Effector memory CD8-positive, alpha-beta T cell (primary cell): ENCODE data around the gene AFF3.

Experiments
- ATAC-seq: fragments of 150-1000 bp; cut with Tn5 transposase; replicated peaks from 2 replicates; pipeline ENCODE4 v1.10.0; 2021; ENCODE audit warnings: mild to moderate bottlenecking, moderate library complexity
- DNase-seq, 3 experiments: peaks; one replicate each; pipeline ENCODE4 v3.0.0; 2021
- H3K27ac Mint-ChIP-seq, 2 donors: one replicate each; pipeline ENCODE4 v1.8.0; 2022; ENCODE audit warnings: mild to moderate bottlenecking in 2 of 2, mixed read lengths in 2 of 2, moderate library complexity in 2 of 2
- H3K27me3 Mint-ChIP-seq, 2 donors: one replicate each; pipeline ENCODE4 v1.8.0; 2022; ENCODE audit warnings: mixed read lengths in 2 of 2
- H3K36me3 Mint-ChIP-seq: one replicate; pipeline ENCODE4 v1.8.0; 2022; ENCODE audit warnings: mild to moderate bottlenecking, moderate library complexity, mixed read lengths; ENCODE audit not compliant: insufficient read depth
- H3K4me1 Mint-ChIP-seq, 2 donors: one replicate each; pipeline ENCODE4 v1.8.0; 2022; ENCODE audit warnings: low read depth in 2 of 2, mixed read lengths in 2 of 2
- H3K4me3 Mint-ChIP-seq, 2 donors: one replicate each; pipeline ENCODE4 v1.8.0; 2022; ENCODE audit warnings: mild to moderate bottlenecking in 2 of 2, mixed read lengths in 2 of 2, moderate library complexity in 2 of 2
- H3K9me3 Mint-ChIP-seq, 2 donors: one replicate each; pipeline ENCODE4 v1.8.0; 2022; ENCODE audit warnings: mixed read lengths in 2 of 2

AFF3 gene

DNA sequence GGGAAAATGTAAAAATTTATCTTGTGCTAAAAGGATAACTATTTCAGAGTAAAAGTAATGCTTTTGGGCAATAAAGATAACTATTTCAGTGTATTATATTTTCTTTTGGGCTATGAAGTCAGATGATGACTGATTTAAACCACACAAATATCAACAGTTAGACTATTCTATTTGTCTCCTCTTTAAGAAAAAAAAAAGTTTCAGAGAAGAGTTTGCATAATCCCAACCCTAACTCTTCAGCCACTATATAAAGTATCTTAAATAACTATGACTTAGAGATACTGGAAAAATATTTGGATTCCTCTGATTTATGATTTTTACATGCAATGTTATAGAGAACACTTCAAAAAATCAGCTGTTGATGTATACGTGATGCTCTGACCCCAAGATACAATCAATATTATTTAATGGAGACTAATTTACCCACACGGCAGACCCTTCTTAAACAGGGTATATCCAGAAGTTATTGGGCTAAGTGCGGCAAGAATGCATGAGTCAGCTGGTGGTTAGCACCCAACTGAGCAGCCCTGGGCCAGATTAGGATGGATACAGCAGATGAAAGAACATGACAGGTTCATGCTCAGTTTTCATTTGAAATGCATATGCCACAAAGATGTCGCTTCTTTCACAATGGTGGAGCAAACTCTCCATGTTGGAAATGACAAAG lies 279.0 kb downstream of the AFF3 start:
- Mint-ChIP-seq H3K27me3 (peaks cover 0 to 8% of the 10 kb centered on the region in 2 donors), H3K4me3 (no peak overlapping the region), H3K27ac (no peak overlapping the region), H3K36me3 (no peaks in the 10 kb centered on the region), H3K9me3 (no peaks in the 10 kb centered on the region), H3K4me1 (no peaks in the 10 kb centered on the region)
- DNase-seq = no peak
- ATAC-seq = no peak

DNA sequence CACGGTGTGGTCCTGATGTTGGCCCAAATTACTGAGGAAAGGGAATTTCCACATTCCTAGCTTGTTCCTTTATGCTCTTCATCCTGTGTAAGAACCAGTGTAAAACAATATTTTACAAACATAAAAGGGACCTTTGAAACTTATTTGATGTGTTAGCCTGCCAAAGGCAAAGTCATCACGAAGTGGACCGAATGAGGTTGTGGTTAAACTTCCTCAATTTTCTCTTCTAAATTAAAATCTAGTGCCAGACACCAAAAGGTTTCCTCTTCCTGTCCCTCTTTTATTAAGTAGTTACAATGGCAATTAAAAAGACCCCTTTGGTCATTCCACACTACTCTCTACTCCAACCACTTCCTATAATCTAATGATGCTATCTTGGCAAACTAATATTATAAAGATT lies 279.8 kb downstream of the AFF3 start:
- Mint-ChIP-seq H3K36me3 (no peaks in the 10 kb centered on the region), H3K9me3 (no peaks in the 10 kb centered on the region), H3K27me3 (peaks cover 0 to 16% of the 10 kb centered on the region in 2 donors), H3K27ac (no peak overlapping the region), H3K4me3 (no peak overlapping the region), H3K4me1 (no peaks in the 10 kb centered on the region)
- DNase-seq (no peak), ATAC-seq (no peak)

DNA sequence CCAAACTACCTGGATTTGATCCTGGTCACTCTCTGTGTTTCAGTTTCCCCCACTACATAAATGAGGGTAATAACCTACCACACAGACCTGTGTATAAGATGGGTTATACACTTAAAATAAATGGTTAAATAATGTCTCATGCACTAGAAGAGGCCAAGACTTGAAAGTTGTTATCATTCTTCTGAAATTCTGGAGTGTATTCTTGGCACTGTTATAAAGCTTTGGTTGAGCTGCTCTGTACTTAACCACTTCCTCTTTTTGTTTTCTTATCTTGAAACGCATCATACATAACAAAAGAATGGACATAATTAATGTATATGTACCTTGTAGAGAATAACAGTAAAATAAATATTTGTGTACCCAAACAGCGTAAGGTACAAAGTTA lies 281.0 kb downstream of the AFF3 start:
- no peak for DNase-seq
- no peaks in the 10 kb centered on the region for H3K9me3 Mint-ChIP-seq
- no peak overlapping the region for H3K4me3 Mint-ChIP-seq
- no peak overlapping the region for H3K27ac Mint-ChIP-seq
- no peaks in the 10 kb centered on the region for H3K36me3 Mint-ChIP-seq
- H3K4me1 Mint-ChIP-seq = no peaks in the 10 kb centered on the region
- ATAC-seq = no peak
- H3K27me3 Mint-ChIP-seq = peaks cover 0 to 16% of the 10 kb centered on the region in 2 donors

DNA sequence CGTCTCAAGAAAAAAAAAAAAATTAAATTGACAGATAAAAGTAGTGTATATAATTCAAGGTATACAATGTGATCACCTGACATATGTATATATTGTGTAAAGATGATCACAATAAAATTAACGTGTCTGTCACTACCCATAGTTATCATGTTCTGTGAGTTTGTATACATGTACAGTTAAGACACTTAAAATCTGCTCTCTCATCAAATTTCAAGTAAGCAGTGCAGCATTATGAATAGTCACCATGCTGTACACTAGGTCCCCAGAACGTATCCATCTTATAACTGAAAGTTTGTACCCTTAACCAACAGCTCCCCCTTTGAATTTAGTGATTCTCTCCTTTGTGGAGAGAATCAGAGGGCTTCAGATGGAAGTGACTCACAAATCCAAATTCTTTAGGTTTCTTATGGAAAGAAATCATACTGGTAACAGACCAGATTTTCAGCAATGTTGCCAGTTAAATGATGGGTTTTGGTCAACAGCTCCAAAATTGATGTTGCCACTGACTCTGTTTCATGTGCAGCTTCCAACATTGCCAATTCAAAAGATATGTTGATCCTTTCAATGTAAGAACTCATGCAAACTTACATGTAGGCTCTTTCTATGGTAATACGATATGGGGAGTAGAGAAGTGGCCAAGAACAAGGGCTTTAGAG lies 281.5 kb downstream of the AFF3 start:
- Mint-ChIP-seq H3K9me3 (no peaks in the 10 kb centered on the region), H3K27ac (no peak overlapping the region), H3K4me3 (no peak overlapping the region), H3K4me1 (no peaks in the 10 kb centered on the region), H3K27me3 (peaks cover 0 to 16% of the 10 kb centered on the region in 2 donors), H3K36me3 (no peaks in the 10 kb centered on the region)
- ATAC-seq = no peak
- no peak for DNase-seq

DNA sequence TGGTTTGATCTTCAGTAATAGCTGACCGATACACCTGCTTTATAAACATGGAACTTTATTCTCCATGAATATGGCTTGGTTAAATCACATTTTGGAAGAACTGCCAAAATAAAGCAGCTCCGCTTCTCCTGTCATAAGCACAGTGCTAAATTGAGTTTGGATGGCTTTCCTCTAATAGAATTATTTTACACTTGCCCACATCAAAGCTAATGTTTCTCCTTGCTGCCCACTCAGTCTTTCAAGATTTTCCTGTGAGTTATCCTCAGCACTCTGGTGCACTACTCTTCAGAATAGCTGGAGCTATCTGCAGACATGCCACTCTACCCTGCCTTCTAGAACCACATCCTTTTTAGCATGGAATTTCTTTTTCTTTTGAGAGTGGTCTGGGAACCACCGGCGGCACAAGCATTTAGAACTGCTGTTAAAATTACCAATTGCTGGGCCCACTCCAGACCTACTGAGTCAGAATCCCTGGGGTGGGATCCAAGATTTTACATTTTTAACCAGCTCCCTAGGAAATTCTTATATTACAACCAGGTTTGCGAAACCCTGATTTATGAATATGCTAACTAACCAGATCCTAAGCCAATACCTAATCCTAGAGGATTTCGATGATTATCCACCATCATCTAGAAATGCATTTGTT lies 283.3 kb downstream of the AFF3 start:
- Mint-ChIP-seq H3K4me1 (no peaks in the 10 kb centered on the region), H3K9me3 (no peaks in the 10 kb centered on the region), H3K27ac (no peak overlapping the region), H3K27me3 (peaks cover 0 to 10% of the 10 kb centered on the region in 2 donors), H3K36me3 (no peaks in the 10 kb centered on the region), H3K4me3 (no peak overlapping the region)
- DNase-seq = no peak
- no peak for ATAC-seq

DNA sequence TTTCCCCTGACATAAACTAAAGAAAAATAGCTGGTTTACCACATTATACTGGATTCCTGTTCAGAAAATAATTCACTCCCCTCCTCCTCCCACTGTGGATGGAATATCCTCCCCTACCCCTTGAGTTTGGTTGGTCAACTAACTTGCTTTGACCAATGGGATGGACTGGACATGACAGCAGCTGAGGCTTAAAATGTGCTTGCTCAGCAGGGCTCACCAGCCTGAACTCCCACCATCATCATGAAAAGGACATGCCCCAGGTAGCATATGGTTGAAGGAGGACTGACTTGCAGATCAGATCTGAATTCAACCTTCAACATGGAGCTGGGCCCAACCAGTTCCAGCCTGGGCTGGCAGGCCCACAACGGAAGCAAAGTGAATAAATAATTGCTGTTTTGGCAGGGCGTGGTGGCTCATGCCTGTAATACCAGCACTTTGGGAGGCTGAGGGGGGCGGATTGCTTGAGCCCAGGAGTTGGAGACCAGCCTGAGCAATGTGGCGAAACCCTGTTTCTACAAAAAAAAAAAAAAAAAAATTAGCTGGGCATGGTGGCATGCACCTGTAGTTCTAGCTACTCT lies 284.4 kb downstream of the AFF3 start:
- no peaks in the 10 kb centered on the region for H3K4me1 Mint-ChIP-seq
- H3K9me3 Mint-ChIP-seq = no peaks in the 10 kb centered on the region
- ATAC-seq (no peak), DNase-seq (no peak)
- H3K4me3 Mint-ChIP-seq = no peak overlapping the region
- H3K27me3 Mint-ChIP-seq = peaks cover 0 to 10% of the 10 kb centered on the region in 2 donors
- H3K27ac Mint-ChIP-seq = no peak overlapping the region
- no peaks in the 10 kb centered on the region for H3K36me3 Mint-ChIP-seq

DNA sequence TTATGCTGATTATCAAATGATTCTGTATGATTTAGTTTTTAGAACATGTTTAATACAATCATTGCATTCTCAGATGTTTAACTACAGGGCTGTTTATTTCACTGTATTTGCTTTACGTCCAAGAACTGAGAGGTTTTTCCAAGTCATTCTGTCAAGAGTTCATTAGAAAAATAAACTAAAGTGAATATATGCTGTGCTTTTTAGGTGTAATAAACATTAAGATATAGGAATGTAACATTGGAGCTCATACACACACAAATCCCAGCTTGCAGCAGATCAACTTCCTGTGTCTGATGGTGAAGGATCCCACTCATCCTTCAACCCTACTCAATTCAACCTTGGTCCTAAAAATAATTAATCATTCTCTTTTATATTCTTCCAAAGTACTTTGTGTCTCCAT lies 285.0 kb downstream of the AFF3 start:
- H3K36me3 Mint-ChIP-seq = no peaks in the 10 kb centered on the region
- DNase-seq (no peak), ATAC-seq (no peak)
- no peak overlapping the region for H3K4me3 Mint-ChIP-seq
- H3K9me3 Mint-ChIP-seq = no peaks in the 10 kb centered on the region
- H3K27me3 Mint-ChIP-seq = peaks cover 2 to 10% of the 10 kb centered on the region in 2 donors
- H3K27ac Mint-ChIP-seq = no peak overlapping the region
- H3K4me1 Mint-ChIP-seq = no peaks in the 10 kb centered on the region

DNA sequence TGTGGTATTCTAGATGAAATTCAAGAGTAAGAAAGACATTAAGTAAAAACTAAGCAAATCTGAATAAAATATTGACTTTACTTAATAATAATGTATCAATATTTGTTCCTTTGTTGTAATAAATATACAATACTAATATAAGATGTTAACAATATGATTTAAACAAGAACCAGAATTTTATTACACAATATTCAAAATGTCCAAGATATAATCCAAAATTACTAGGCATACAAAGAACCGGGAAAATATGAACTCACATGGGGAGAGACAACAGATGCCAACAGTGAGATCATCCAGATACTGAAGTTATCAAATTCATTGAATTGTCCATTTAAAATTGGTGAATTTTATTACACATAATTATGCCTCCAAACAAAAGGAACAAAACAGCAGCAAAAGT lies 286.3 kb downstream of the AFF3 start:
- peaks cover 5 to 10% of the 10 kb centered on the region in 2 donors for H3K27me3 Mint-ChIP-seq
- DNase-seq (no peak), ATAC-seq (no peak)
- H3K4me3 Mint-ChIP-seq = no peak overlapping the region
- H3K27ac Mint-ChIP-seq = no peak overlapping the region
- no peaks in the 10 kb centered on the region for H3K4me1 Mint-ChIP-seq
- no peaks in the 10 kb centered on the region for H3K36me3 Mint-ChIP-seq
- H3K9me3 Mint-ChIP-seq = no peaks in the 10 kb centered on the region

DNA sequence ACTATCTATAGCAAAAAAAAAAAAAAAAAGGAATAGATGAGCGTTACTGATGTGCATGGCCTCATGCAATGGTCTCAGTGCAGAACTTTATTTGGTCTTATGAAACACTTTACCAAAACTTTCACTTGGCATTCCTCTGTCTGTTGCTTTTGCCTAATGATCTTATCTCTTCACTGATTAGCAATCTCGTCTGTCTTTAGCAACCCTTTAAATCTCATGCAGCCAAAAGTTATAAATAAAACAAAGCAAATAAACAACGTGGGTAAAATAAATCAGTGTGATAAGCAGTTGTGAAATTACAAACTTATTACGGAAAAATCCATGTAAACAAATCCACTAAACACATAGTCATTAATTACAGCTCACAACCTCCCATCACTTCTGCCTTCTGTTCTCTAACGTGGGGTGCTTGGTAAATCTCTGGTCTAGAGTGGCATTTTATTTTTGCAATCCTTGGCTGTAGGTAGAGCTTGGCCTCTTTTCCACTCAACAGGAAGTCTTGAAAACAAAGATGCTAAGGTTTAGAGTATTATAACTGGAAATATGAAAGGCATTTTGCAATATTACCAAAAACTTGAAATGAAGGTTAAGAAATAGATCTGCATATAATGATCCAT lies 288.0 kb downstream of the AFF3 start:
- Mint-ChIP-seq H3K27ac (no peak overlapping the region), H3K36me3 (no peaks in the 10 kb centered on the region), H3K4me1 (no peaks in the 10 kb centered on the region), H3K9me3 (no peaks in the 10 kb centered on the region), H3K27me3 (peaks cover 5 to 10% of the 10 kb centered on the region in 2 donors), H3K4me3 (no peak overlapping the region)
- DNase-seq (no peak), ATAC-seq (no peak)

DNA sequence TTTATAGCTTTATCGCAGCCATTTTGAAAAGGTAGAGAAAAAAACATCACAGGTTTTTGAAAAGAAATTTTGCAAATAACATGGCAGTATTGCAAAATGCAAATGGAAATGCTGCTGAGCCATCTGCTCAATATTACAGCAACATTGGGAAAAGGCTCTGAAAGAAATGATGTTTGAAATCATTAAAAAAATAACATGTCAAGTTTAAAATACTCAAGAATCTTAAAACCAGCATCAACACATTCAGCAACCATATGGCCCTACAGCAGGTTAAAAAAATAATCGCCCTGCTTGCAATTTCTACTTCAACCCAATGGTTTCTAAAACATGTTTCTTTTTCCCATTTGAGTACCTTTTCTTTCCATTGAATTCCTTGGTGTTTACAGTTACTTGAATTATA lies 289.4 kb downstream of the AFF3 start:
- ATAC-seq = no peak
- H3K4me3 Mint-ChIP-seq = no peak overlapping the region
- H3K27ac Mint-ChIP-seq = no peak overlapping the region
- DNase-seq = no peak
- H3K4me1 Mint-ChIP-seq = no peaks in the 10 kb centered on the region
- no peaks in the 10 kb centered on the region for H3K36me3 Mint-ChIP-seq
- H3K27me3 Mint-ChIP-seq = peaks cover 5 to 12% of the 10 kb centered on the region in 2 donors
- no peaks in the 10 kb centered on the region for H3K9me3 Mint-ChIP-seq

DNA sequence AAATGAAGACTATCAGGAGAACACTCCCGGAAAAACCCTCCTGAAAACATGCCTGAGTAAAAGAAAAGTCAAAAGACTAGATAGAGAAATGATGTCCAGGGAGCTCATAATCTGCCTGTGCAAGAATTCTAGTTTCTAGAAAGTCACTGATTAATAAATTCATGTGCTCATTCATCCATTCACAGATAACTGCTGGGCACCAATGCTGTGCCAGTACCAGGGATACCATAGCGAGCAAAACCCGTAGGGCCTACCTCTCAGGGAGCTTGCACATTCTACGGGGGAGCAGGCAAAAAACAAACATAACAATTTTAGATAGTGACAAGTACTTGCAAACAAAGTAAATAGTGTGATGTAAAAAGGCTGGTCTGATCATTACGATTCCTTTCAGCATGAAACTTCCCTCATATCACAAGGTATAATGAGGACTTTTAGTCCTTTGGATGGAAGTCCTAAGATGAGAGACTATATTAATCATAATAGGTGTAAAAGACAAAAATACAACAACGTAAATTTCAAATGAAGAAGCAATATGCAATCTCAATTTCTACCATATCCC lies 289.9 kb downstream of the AFF3 start:
- no peaks in the 10 kb centered on the region for H3K9me3 Mint-ChIP-seq
- H3K36me3 Mint-ChIP-seq = no peaks in the 10 kb centered on the region
- H3K27ac Mint-ChIP-seq = no peak overlapping the region
- H3K27me3 Mint-ChIP-seq = peaks cover 10 to 13% of the 10 kb centered on the region in 2 donors
- H3K4me1 Mint-ChIP-seq = no peaks in the 10 kb centered on the region
- ATAC-seq = no peak
- DNase-seq = no peak
- no peak overlapping the region for H3K4me3 Mint-ChIP-seq

DNA sequence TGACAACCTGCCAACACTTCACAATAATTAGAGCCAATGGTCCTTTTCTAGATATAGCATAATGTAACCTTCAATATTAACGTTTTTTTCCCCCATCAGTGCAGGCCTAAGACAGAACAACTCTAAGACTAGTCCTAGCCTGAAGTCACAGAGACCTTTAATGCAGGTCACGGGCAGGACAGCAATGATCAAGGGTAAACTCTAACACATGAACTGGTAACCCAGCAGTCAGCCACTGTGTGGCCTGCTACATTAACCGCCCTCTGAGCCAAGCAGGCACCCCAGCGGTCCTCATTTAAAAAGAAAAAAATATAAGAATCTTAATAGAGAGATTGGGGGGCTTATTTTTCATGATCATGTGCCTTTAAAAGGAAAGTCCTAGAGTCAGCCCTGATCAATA lies 290.6 kb downstream of the AFF3 start:
- Mint-ChIP-seq H3K4me3 (no peak overlapping the region), H3K4me1 (no peaks in the 10 kb centered on the region), H3K27ac (no peak overlapping the region), H3K36me3 (no peaks in the 10 kb centered on the region), H3K9me3 (no peaks in the 10 kb centered on the region), H3K27me3 (peaks cover 10 to 14% of the 10 kb centered on the region in 2 donors)
- DNase-seq = no peak
- no peak for ATAC-seq

DNA sequence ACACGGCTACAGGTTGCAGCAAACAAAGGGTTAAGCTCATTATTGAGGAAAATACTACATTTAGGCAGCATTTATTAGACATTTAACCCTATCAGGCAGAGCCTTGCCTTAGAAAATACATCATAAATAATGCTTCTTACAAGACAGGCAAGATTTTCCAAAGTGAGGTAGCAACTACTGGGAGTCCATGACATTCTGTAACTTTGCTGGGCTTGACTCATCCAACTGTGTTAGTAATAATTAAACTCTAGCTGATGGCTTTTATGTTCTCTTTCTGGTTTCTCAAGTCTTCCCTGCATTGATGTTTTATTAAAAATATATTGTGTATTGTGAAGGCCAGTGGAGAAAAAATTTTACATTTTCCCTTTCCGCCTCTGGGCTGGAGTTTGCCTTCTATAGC lies 291.3 kb downstream of the AFF3 start:
- DNase-seq = no peak
- no peaks in the 10 kb centered on the region for H3K4me1 Mint-ChIP-seq
- H3K27me3 Mint-ChIP-seq = peaks cover 10 to 14% of the 10 kb centered on the region in 2 donors

More for the DNA sequence above, 291.3 kb downstream of the AFF3 start:
- H3K9me3 Mint-ChIP-seq = no peaks in the 10 kb centered on the region
- no peak for ATAC-seq
- H3K27ac Mint-ChIP-seq = no peak overlapping the region
- H3K36me3 Mint-ChIP-seq = no peaks in the 10 kb centered on the region
- no peak overlapping the region for H3K4me3 Mint-ChIP-seq
